ENCODE results near the gene SAMMSON.

SAMMSON gene

GRCh38 chr3:70020906-70021660, 21.6 kb downstream of the SAMMSON start:
- DNase-seq = no peak

- no peak for DNase-seq
Measured at GRCh38 chr3:70028361-70028760, 28.8 kb downstream of the SAMMSON start.

DNA sequence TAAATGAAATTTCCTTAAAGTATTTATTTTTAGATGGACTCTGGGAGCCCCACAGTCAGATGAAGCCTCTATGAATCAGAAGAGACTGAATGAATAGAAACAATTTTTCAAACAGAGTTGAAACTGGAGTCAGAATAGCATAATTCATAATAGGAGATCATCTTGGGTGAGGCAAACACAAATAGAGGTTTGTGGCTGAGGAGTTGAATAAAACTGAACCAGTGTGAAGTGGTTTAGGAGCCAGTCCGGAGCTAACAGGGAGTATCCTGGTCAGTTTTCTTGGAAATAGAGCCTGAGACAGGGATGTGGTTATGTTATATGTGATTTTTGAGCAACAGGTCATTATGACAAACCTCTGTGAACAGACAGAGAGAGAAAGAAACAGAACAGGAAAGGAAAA, 39.2 kb downstream of the SAMMSON start:
- no peak for DNase-seq

DNA sequence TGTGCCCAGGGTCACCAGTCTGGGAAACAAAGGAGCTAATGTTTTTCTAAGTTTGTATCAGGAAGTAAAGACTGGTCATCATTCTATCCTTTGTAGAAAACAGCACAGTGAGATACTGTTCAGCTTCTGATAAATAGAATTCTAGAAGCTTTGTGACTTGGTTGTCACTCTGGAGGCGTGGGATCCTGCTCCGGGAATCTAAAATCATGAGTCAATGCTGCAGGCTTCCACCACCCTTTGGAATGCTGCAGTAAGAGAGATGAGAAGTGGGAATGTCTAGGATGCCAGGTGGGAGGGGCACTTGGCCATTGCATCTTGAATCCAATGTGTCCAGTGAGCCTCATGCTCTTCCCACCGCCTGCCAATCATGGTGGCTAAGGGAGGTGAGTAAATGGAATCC, 40.9 kb downstream of the SAMMSON start:
- DNase-seq = no peak

DNA sequence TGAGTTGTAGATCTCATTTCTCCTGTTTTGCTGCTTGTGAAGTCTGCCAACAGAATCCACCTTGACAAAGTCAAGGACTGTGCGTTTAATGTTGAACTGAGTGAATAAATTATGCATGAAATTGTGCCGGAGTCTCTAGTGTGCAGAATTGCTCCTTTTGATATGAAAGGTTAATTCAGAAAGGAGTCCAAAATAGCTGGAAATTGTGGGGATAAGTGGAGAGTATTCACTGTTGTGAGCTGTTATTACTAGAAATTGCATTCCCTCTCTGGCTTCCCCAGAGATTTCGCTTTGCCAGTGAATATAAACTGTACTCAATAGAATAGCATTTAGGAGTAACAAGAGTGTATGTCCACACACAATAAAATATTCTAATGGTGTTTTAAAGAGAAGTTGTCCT, 43.1 kb downstream of the SAMMSON start:
- DNase-seq = no peak

DNA sequence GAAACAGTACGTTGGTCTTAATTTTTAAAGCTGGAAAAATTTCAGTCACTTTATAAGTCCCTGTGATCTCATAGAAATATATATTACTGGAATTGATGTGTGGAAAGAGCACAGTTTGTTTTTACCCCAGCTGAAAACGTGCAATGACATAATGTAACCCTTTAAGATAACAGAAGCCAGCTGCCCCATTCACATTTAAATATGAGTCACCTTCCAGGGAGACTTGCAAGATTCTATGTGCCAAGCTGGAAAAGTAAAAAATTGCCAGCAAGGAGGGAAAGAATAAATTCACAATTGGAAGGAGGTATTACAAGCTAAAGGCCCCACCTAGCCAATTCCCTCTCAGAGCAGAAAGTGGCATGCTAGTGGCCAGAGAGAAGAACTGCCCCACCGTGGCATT, 50.2 kb downstream of the SAMMSON start:
- no peak for DNase-seq

- no peak for DNase-seq
Measured at GRCh38 chr3:70053293-70053692, 53.8 kb downstream of the SAMMSON start.

DNA sequence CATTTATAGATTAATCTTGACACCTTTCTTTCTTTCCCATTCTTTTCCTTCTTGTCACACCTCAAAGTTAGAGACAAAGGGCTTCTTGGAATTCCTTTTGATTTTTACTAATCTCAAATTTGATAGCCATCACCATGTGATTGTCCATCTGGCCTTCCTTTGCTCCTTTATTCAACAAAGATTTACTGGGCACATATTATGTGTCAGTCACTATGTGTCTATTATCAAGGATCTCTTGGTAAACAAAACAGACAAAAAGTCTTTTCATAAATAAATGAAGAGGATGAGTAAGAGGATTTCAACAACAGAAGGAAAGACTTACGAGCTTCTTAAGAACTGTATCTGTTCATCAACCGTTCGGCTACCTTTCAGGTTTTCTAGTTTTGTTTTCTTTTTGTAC, 56.5 kb downstream of the SAMMSON start:
- no peak for DNase-seq

- DNase-seq = no peak
Measured at GRCh38 chr3:70057426-70057825, 57.9 kb downstream of the SAMMSON start.

- DNase-seq = no peak
Measured at GRCh38 chr3:70061096-70061495, 61.6 kb downstream of the SAMMSON start.

DNA sequence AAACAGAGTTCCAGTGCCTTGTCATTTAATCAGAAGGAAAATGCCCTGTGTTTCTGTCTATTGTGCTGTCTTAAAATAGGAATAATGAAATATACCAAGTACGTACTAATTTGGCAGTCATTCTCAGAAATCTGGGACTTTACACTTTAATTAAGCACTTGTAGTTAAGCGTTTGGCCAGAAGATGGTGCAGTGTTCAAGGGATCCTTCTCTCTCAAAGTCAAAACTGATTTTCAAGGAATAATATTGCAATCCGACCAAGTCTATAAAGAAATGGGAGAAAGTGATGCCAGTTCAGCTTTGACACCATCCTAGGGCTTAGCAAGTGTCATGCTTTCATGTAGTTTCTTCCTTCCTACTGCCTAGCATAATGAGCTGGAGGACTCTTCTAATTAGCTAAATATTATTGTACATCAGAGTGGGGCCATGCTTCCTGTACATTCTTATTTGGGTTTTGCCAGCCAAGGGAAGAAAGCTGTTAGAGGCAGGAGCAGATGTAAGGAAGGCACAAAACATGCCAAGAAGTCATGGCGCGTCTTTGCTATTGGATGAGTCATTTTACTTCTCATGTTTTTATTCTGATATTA, 64.8 kb downstream of the SAMMSON start:
- no peak for DNase-seq

GRCh38 chr3:70065696-70066253, 66.2 kb downstream of the SAMMSON start:
- DNase-seq = no peak

GRCh38 chr3:70067860-70068521, 68.5 kb downstream of the SAMMSON start:
- no peak for DNase-seq

DNA sequence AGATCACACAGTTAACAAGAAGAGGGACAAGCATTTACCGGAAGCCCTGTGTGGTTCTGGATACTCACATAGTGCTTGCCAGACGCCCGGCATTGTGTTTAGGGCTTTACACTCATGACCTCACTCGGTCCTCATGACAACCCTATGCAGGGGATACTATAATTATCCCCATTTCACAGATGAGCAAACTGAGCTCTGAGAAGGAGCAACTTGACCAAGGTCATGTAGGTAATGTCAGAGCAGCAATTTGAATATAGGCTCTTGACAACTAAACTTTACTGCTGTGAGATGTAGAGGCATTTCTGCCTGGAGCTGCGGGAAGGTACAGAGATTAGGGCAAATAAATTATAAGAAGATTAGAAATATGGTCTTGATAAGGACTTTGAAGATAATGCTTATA, 70.0 kb downstream of the SAMMSON start:
- DNase-seq = no peak

DNA sequence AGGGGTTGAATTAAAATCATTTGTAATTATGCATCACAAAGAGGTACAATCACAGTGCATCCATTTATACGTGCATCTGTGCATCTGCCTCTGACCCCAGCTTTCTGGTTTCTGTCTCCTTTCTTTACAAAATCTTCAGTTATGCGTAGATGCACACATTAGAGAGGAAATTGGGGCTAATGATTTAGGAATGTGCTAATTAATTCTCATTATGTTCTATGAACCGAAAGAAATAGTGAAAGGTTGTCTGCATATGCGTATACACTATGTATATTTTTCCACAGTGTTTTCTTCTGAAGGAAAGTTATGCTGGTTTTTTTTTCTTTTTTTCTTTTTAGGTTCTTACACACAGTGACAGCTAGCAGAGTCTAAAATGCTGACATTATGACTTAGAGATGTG, 71.6 kb downstream of the SAMMSON start:
- no peak for DNase-seq

DNA sequence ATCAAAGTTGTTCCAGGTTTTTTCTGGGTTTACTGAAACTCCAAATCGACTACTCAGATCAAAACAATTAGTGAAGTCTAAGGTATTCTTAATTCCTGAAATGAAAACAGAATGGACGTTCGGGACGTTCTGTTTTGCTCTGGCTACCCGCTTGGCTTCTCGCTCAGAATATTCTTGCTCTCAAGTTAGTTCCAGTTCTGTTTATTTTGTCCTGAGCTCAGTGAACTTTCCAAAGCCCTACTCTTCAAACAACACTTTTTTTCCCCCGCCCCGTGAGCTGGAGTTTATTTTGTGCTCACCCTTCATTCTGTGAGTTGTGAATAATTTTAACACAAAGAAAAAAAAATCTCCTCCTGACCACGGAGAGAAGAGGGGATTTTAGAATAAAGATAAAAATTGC, 72.6 kb downstream of the SAMMSON start:
- DNase-seq = no peak

DNA sequence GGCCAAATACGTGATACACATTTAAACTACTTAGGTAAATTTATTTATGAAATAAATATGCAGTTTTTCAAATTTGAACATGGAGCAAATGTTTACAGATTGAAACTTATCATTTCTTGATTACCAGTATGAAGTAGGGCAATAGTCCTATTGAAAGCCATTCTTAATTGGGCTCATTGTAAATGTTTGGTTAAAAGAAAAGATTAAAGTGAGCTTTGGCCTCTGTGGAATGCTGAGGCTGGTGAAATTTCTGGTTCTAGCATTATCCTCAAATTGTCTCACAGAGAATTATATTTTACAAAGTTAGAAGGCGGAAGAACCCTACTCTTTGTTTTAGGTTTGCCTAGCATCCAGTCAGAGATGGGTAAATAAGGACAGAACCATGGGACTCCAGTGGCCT, 73.2 kb downstream of the SAMMSON start:
- no peak for DNase-seq

GRCh38 chr3:70075101-70075500, 75.6 kb downstream of the SAMMSON start:
- no peak for DNase-seq

- no peak for DNase-seq
Measured at GRCh38 chr3:70076396-70076795, 76.9 kb downstream of the SAMMSON start.

- no peak for DNase-seq
Measured at GRCh38 chr3:70078778-70079177, 79.2 kb downstream of the SAMMSON start.

- DNase-seq = no peak
Measured at GRCh38 chr3:70085613-70086012, 86.1 kb downstream of the SAMMSON start.

DNA sequence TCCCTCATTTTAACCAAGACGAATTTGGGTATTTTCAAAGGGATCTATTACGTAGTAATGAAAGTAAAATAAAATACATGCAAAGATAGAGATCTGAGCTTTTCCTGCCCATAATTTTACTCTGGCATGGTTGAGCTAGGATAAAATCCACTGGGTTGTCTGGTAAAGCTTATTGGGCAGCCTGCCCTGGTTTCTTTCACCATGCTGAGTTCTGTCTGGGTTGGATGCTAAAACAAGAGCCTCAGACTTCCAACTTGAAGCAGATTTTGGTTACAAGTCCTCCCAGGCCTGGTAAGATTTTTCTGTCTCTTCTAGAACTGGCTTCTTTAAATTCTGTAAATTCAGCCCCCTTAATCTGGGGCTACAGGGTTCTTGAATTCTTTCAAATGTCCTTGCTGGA, 86.8 kb downstream of the SAMMSON start:
- DNase-seq = no peak

- no peak for DNase-seq
Measured at GRCh38 chr3:70090322-70090913, 90.9 kb downstream of the SAMMSON start.

- no peak for DNase-seq
Measured at GRCh38 chr3:70094197-70094596, 94.7 kb downstream of the SAMMSON start.

Data from activated CD4-positive, alpha-beta T cell treated with anti-CD3 and anti-CD28 coated beads, Interleukin-2, amount 50 U/mL, for 4 hours (primary cell).